ENCODE results near the gene EML1. TPM values are rescaled to one million over a fixed set of nuclear protein-coding genes. Genes with fewer than 3 reads are reported as not detected.

EML1 gene
- total RNA-seq, 6 experiments from 2014 or later: 3.3 to 6.8 (median 4.5) TPM

GRCh38 chr14:99910337-99911309 is 117.4 kb downstream of the EML1 start:
- H3K36me3 ChIP-seq: no peaks in the 10 kb centered on the region
- H3K9me3 ChIP-seq: no peaks in the 10 kb centered on the region
- H3K27ac ChIP-seq: no peak overlapping the region
- H3K4me1 ChIP-seq: peaks cover 0 to 35% (median 6%) of the 10 kb centered on the region in 4 donors
- TF ChIP-seq CTCF (IDR thresholded peaks at IDR 0.05): no peak
- no peak for TF ChIP-seq POLR2A (IDR thresholded peaks at IDR 0.05)
- H3K4me3 ChIP-seq: no peak overlapping the region
- 95% methylated on average over 11 of the region's 11 CpGs for WGBS (ENCODE audit: insufficient coverage, low coverage, low lambda C conversion rate, missing lambda C conversion rate)
- ATAC-seq (peak in 1 of 4 donors; percentile 12), DNase-seq (no peak)
- no peaks in the 10 kb centered on the region for H3K27me3 ChIP-seq
- intact Hi-C loops (cut with DNase I): no loop called here

GRCh38 chr14:99915305-99916090 is 122.3 kb downstream of the EML1 start:
- intact Hi-C loops (cut with DNase I): no loop called here
- ATAC-seq: peak; percentile 75 to 85 (median 82)
- TF ChIP-seq POLR2A (IDR thresholded peaks at IDR 0.05) (no peak), CTCF (IDR thresholded peaks at IDR 0.05) (no peak)
- peak overlapping the region in 1 of 3 donors; percentile 86 for H3K27ac ChIP-seq
- H3K27me3 ChIP-seq: no peaks in the 10 kb centered on the region
- peaks cover 0 to 29% (median 8%) of the 10 kb centered on the region in 4 donors for H3K4me1 ChIP-seq
- H3K9me3 ChIP-seq: no peaks in the 10 kb centered on the region
- no peaks in the 10 kb centered on the region for H3K36me3 ChIP-seq
- 28% methylated on average over 9 of the region's 10 CpGs for WGBS (ENCODE audit: insufficient coverage, low coverage, low lambda C conversion rate, missing lambda C conversion rate)
- H3K4me3 ChIP-seq: no peak overlapping the region
- DNase-seq: peak in 1 of 3 donors; percentile 63

GRCh38 chr14:99916091-99916383 is 122.8 kb downstream of the EML1 start:
- 56% methylated on average over 2 of the region's 2 CpGs for WGBS (ENCODE audit: insufficient coverage, low coverage, low lambda C conversion rate, missing lambda C conversion rate)
- Histone ChIP-seq H3K27me3 (no peaks in the 10 kb centered on the region), H3K9me3 (no peaks in the 10 kb centered on the region), H3K27ac (peak overlapping the region in 1 of 3 donors; percentile 86), H3K36me3 (no peaks in the 10 kb centered on the region), H3K4me3 (no peak overlapping the region), H3K4me1 (peaks cover 0 to 29% (median 8%) of the 10 kb centered on the region in 4 donors)
- intact Hi-C loops (cut with DNase I): no loop called here
- TF ChIP-seq POLR2A (IDR thresholded peaks at IDR 0.05) (no peak), CTCF (IDR thresholded peaks at IDR 0.05) (no peak)
- ATAC-seq (peak in 3 of 4 donors; percentile 28 to 62 (median 42)), DNase-seq (no peak)

GRCh38 chr14:99918781-99919180 is 125.6 kb downstream of the EML1 start:
- intact Hi-C loops (cut with DNase I): no loop called here

More at GRCh38 chr14:99918781-99919180, 125.6 kb downstream of the EML1 start:
- no peak for TF ChIP-seq CTCF (IDR thresholded peaks at IDR 0.05)
- no peak for TF ChIP-seq POLR2A (IDR thresholded peaks at IDR 0.05)
- ATAC-seq (no peak), DNase-seq (no peak)
- Histone ChIP-seq H3K36me3 (no peaks in the 10 kb centered on the region), H3K27ac (no peak overlapping the region), H3K9me3 (no peaks in the 10 kb centered on the region), H3K4me3 (no peak overlapping the region), H3K4me1 (peaks cover 0 to 29% (median 8%) of the 10 kb centered on the region in 4 donors), H3K27me3 (no peaks in the 10 kb centered on the region)
- WGBS (ENCODE audit: insufficient coverage, low coverage, low lambda C conversion rate, missing lambda C conversion rate): 85% methylated on average over 4 of the region's 6 CpGs

Measured in right lobe of liver (tissue), 6 donors.